Measurements from ENCODE around the gene S1PR4.

S1PR4 gene

DNA sequence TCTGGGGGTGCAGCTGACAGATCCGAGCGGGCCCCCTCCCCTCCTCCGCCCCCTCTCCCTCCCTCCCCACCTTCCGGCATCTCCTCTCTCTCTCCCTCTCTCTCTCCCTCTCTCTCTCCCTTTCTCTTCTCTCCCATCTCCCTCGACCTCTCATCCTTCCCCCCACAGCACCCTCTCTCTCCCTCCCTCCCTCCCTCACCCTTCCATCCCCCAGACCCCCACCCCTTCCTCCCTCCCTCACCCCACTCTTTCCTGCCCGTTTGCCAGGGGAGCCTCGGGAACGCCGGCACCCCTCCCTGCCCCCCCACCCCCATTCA lies 46.6 kb downstream of the S1PR4 start:
- no peak for DNase-seq

- no peak for DNase-seq
Measured at GRCh38 chr19:3225677-3226093, 47.1 kb downstream of the S1PR4 start.

DNA sequence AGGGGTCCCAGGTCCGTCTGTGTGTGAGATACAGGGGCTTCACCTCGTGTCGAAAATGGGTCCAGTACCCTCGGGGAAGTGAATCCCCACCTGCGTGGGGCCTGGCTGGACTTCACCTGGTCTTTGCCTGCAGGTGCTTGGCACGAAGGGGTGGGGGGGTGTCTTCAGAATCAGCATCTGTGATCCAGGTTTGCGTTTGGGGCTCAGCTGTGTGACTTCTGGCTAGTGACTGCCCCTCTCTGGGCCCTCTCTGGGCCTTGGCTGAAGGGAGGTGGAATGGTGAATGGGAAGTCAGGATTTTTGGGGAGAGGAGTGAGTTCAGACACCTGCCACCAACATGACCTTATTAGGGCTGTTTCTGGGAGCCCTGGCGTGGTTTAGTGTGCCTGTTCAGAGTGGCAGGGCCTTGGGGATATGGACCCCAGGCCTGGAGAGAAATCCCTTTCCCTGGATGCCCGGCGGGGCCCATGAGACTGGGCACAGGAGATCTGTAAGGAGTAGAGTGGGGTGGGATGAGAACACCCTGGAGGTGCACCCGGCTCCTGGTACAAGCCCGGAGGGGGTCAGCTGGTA lies 48.6 kb downstream of the S1PR4 start:
- no peak for DNase-seq

- DNase-seq, result no peak
Measured at GRCh38 chr19:3229346-3229743, 50.8 kb downstream of the S1PR4 start.

Measured in NCI-H510A treated with DMSO at 0.1 percent for 48 hours (cell line).